Measurements from ENCODE around the gene BPIFA2.

Gene BPIFA2

GRCh38 chr20:33192912-33193501, 25.0 kb downstream of the BPIFA2 start:
- Histone ChIP-seq H3K36me3 (replicated peaks; ENCODE audit: low read depth, low read length) (no peaks in the 10 kb centered on the region), H3K27ac (ENCODE audit: low read length) (no peak overlapping the region), H3K4me3 (ENCODE audit: low read length) (no peak overlapping the region), H3K79me2 (ENCODE audit: low read length) (no peaks in the 10 kb centered on the region), H4K20me1 (ENCODE audit: insufficient read depth, low read length) (no peaks in the 10 kb centered on the region), H3K4me1 (ENCODE audit: low read length) (no peaks in the 10 kb centered on the region), H3K4me2 (ENCODE audit: low read length) (no peak overlapping the region), H2AFZ (ENCODE audit: low read depth, low read length) (no peak overlapping the region), H3K9me3 (ENCODE audit: insufficient read depth, low read length) (no peaks in the 10 kb centered on the region), H3K9ac (ENCODE audit: low read length) (no peak overlapping the region), H3K27me3 (ENCODE audit: low read depth, low read length) (peaks cover 52% of the 10 kb centered on the region)
- no peak for TF ChIP-seq CTCF (IDR thresholded peaks at IDR 0.05; ENCODE audit: low read depth, low read length)
- TF ChIP-seq EZH2phosphoT487 (IDR thresholded peaks at IDR 0.05; ENCODE audit: low read depth): no peak

GRCh38 chr20:33199026-33199425, 31.1 kb downstream of the BPIFA2 start:
- Histone ChIP-seq H3K4me1 (ENCODE audit: low read length) (no peaks in the 10 kb centered on the region), H3K36me3 (replicated peaks; ENCODE audit: low read depth, low read length) (no peaks in the 10 kb centered on the region), H3K4me3 (ENCODE audit: low read length) (no peak overlapping the region), H3K79me2 (ENCODE audit: low read length) (no peaks in the 10 kb centered on the region), H4K20me1 (ENCODE audit: insufficient read depth, low read length) (0 out of 2 replicates have a peak, but pooled peaks cover 4% of the 10 kb centered on the region), H3K4me2 (ENCODE audit: low read length) (no peak overlapping the region), H3K9ac (ENCODE audit: low read length) (no peak overlapping the region), H3K9me3 (ENCODE audit: insufficient read depth, low read length) (no peaks in the 10 kb centered on the region), H3K27ac (ENCODE audit: low read length) (no peak overlapping the region), H3K27me3 (ENCODE audit: low read depth, low read length) (peaks cover 61% of the 10 kb centered on the region), H2AFZ (ENCODE audit: low read depth, low read length) (no peak overlapping the region)
- no peak for TF ChIP-seq EZH2phosphoT487 (IDR thresholded peaks at IDR 0.05; ENCODE audit: low read depth)
- no peak for TF ChIP-seq CTCF (IDR thresholded peaks at IDR 0.05; ENCODE audit: low read depth, low read length)

GRCh38 chr20:33202451-33202850, 34.5 kb downstream of the BPIFA2 start:
- Histone ChIP-seq H3K4me2 (ENCODE audit: low read length) (no peak overlapping the region), H3K4me1 (ENCODE audit: low read length) (no peaks in the 10 kb centered on the region), H3K27me3 (ENCODE audit: low read depth, low read length) (peaks cover 80% of the 10 kb centered on the region), H4K20me1 (ENCODE audit: insufficient read depth, low read length) (peaks cover 9% of the 10 kb centered on the region; the same call in 1 of the 2 replicates), H3K36me3 (replicated peaks; ENCODE audit: low read depth, low read length) (no peaks in the 10 kb centered on the region), H2AFZ (ENCODE audit: low read depth, low read length) (no peak overlapping the region), H3K4me3 (ENCODE audit: low read length) (no peak overlapping the region), H3K27ac (ENCODE audit: low read length) (no peak overlapping the region), H3K9me3 (ENCODE audit: insufficient read depth, low read length) (no peaks in the 10 kb centered on the region), H3K9ac (ENCODE audit: low read length) (no peak overlapping the region), H3K79me2 (ENCODE audit: low read length) (no peaks in the 10 kb centered on the region)
- TF ChIP-seq EZH2phosphoT487 (IDR thresholded peaks at IDR 0.05; ENCODE audit: low read depth) (no peak), CTCF (IDR thresholded peaks at IDR 0.05; ENCODE audit: low read depth, low read length) (no peak)

GRCh38 chr20:33203444-33203843, 35.5 kb downstream of the BPIFA2 start:
- Histone ChIP-seq H3K27ac (ENCODE audit: low read length) (no peak overlapping the region), H3K4me3 (ENCODE audit: low read length) (no peak overlapping the region), H3K27me3 (ENCODE audit: low read depth, low read length) (peaks cover 82% of the 10 kb centered on the region), H3K9me3 (ENCODE audit: insufficient read depth, low read length) (no peaks in the 10 kb centered on the region), H3K79me2 (ENCODE audit: low read length) (no peaks in the 10 kb centered on the region), H4K20me1 (ENCODE audit: insufficient read depth, low read length) (peaks cover 12% of the 10 kb centered on the region; the same call in 1 of the 2 replicates), H3K4me1 (ENCODE audit: low read length) (no peaks in the 10 kb centered on the region), H3K9ac (ENCODE audit: low read length) (no peak overlapping the region), H2AFZ (ENCODE audit: low read depth, low read length) (no peak overlapping the region), H3K4me2 (ENCODE audit: low read length) (no peak overlapping the region), H3K36me3 (replicated peaks; ENCODE audit: low read depth, low read length) (no peaks in the 10 kb centered on the region)
- TF ChIP-seq EZH2phosphoT487 (IDR thresholded peaks at IDR 0.05; ENCODE audit: low read depth) (no peak), CTCF (IDR thresholded peaks at IDR 0.05; ENCODE audit: low read depth, low read length) (no peak)

All from OCI-LY3 (cell line).